DMS79 treated with DMSO at 0.1 percent for 48 hours (cell line): ENCODE results near the gene SLC13A3.
A peak's percentile ranks its signal among the peaks of the same experiment; 100 is the strongest.
"Not testable (repeated sequence)": the region's sequence is repeated elsewhere in the genome, so short reads cannot be mapped to it uniquely, and the experiment has no call there.

Source experiments
- DNase-seq: peaks from one replicate; lab custom pipeline; 2025; lab: John Stamatoyannopoulos, UW

Gene SLC13A3

GRCh38 chr20:46681032-46681854 is 30.0 kb upstream of the SLC13A3 start:
- peak; percentile 44 for DNase-seq

GRCh38 chr20:46680684-46681031 is 29.4 kb upstream of the SLC13A3 start:
- DNase-seq, result no peak

GRCh38 chr20:46678516-46678915 is 27.3 kb upstream of the SLC13A3 start:
- no peak for DNase-seq

GRCh38 chr20:46677608-46678007 is 26.3 kb upstream of the SLC13A3 start:
- no peak for DNase-seq

GRCh38 chr20:46676649-46677316 is 25.5 kb upstream of the SLC13A3 start:
- DNase-seq, result not testable (repeated sequence)

GRCh38 chr20:46674253-46675083 is 23.2 kb upstream of the SLC13A3 start:
- DNase-seq, result no peak

GRCh38 chr20:46673394-46674252 is 22.4 kb upstream of the SLC13A3 start:
- no peak for DNase-seq

GRCh38 chr20:46672543-46673148 is 21.4 kb upstream of the SLC13A3 start:
- no peak for DNase-seq

GRCh38 chr20:46671866-46672542 is 20.7 kb upstream of the SLC13A3 start:
- DNase-seq, result no peak

GRCh38 chr20:46670585-46671584 is 19.6 kb upstream of the SLC13A3 start:
- DNase-seq, result peak; percentile 11

- DNase-seq, result no peak
These were observed 18.9 kb upstream of the SLC13A3 start for GRCh38 chr20:46670228-46670584.

GRCh38 chr20:46666818-46667515 is 15.7 kb upstream of the SLC13A3 start:
- no peak for DNase-seq

- DNase-seq, result no peak
These were observed 15.0 kb upstream of the SLC13A3 start for GRCh38 chr20:46666306-46666705.

- no peak for DNase-seq
These were observed 14.3 kb upstream of the SLC13A3 start for GRCh38 chr20:46665602-46666001.

GRCh38 chr20:46663531-46663930 is 12.3 kb upstream of the SLC13A3 start:
- DNase-seq, result no peak

- DNase-seq, result no peak
These were observed 10.4 kb upstream of the SLC13A3 start for GRCh38 chr20:46661659-46662058.

GRCh38 chr20:46660487-46660886 is 9.2 kb upstream of the SLC13A3 start:
- no peak for DNase-seq

GRCh38 chr20:46657618-46658017 is 6.4 kb upstream of the SLC13A3 start:
- DNase-seq, result no peak

- DNase-seq, result no peak
These were observed 5.9 kb upstream of the SLC13A3 start for GRCh38 chr20:46657137-46657536.
